ENCODE measurements around the gene STK17B.

DNA sequence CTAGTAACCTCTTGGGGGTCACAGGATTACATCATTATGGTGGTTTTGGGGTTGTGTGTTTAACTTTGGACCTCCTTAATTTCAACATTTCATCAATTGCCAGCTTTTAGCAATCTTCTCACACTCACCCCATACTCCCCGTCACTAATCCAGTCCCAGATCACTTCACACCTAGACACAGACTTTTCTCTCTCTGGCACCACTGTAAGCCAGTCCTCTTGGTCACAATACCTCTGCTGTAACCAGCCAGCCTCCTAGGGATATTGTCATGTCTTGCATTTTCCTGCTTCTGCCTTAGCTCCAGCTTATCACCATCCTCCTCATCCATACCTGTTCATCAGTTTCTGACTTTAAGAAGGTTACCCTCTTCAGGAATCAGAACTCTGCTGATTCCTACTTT, 1.6 kb upstream of the STK17B start:
- no peak for TF ChIP-seq POLR2A (IDR thresholded peaks at IDR 0.05; ENCODE audit: low read depth, low read length)
- no peak for TF ChIP-seq POLR2AphosphoS5 (IDR thresholded peaks at IDR 0.05; ENCODE audit: low read depth, low read length)
